NB4 (cell line): ENCODE results near the gene WRAP73.

ENCODE experiments used
- MYC ChIP-seq: IDR thresholded peaks from 2 replicates; pipeline ENCODE4 v1.6.1; 2011; ENCODE audit warnings: low read depth, low read length
- POLR2A ChIP-seq: IDR thresholded peaks from 2 replicates; pipeline ENCODE4 v1.6.1; 2011; ENCODE audit warnings: mild to moderate bottlenecking; ENCODE audit not compliant: insufficient read length; ENCODE audit errors: extremely low read depth
- TF ChIP-seq, protein P1 (sequence below): IDR thresholded peaks from one replicate; pipeline ENCODE4 v1.5.1; 2012; ENCODE audit warnings: low read depth, low read length
- TF ChIP-seq, protein P2 (sequence below): IDR thresholded peaks from 2 replicates; pipeline ENCODE4 v1.6.1; 2011; ENCODE audit warnings: low read depth, low read length

DNA sequence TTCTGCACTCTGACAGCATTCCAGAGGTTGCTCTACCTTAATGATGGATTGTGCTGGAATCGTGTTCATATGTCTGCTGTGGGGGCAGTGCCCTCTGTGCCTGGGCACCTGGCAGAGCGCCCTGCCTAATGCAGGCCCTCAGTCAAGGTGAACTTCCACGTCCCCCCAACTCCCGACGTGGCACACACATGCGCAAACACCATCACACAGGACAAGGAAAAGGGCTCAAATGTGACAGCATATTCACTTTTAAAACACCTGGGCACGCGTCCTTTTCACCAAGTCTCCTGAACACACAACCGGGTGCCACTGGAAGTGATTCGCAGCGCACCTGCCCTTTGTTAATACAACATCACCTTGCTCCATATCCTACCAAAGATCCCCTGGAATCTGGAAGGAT, 13.4 kb downstream of the WRAP73 start:
- no peak for TF ChIP-seq POLR2A
- TF ChIP-seq, protein P1, sequence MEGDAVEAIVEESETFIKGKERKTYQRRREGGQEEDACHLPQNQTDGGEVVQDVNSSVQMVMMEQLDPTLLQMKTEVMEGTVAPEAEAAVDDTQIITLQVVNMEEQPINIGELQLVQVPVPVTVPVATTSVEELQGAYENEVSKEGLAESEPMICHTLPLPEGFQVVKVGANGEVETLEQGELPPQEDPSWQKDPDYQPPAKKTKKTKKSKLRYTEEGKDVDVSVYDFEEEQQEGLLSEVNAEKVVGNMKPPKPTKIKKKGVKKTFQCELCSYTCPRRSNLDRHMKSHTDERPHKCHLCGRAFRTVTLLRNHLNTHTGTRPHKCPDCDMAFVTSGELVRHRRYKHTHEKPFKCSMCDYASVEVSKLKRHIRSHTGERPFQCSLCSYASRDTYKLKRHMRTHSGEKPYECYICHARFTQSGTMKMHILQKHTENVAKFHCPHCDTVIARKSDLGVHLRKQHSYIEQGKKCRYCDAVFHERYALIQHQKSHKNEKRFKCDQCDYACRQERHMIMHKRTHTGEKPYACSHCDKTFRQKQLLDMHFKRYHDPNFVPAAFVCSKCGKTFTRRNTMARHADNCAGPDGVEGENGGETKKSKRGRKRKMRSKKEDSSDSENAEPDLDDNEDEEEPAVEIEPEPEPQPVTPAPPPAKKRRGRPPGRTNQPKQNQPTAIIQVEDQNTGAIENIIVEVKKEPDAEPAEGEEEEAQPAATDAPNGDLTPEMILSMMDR: no peak
- TF ChIP-seq, protein P2, sequence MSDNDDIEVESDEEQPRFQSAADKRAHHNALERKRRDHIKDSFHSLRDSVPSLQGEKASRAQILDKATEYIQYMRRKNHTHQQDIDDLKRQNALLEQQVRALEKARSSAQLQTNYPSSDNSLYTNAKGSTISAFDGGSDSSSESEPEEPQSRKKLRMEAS: no peak
- no peak for TF ChIP-seq MYC
